Spleen (tissue), 7 donors: ENCODE results near the gene MAPKAP1.

Experiments
- CTCF ChIP-seq, 11 experiments: fragments of 200-600 bp in 7 of 11; fragments of 450-650 bp in 4 of 11; sonication (generic) in 4 of 11; IDR thresholded peaks in 8 of 11; conservative IDR thresholded peaks in 3 of 11; 1 replicate in 7 of 11; 2 replicates in 4 of 11; pipeline versions ENCODE4 v1.4.0 to v1.8.0; 2016 to 2021; ENCODE audit warnings: antibody characterized with exemption in 11 of 11, inconsistent platforms in 4 of 11, mild to moderate bottlenecking in 1 of 11
- POLR2A ChIP-seq, 3 donors: fragments of 450-650 bp; IDR thresholded peaks; one replicate each; pipeline ENCODE4 v1.5.1; 2017; ENCODE audit warnings: antibody characterized with exemption in 3 of 3, mild to moderate bottlenecking in 1 of 3
- POLR2AphosphoS5 ChIP-seq, 3 donors: sonication (generic); formaldehyde crosslinking; IDR thresholded peaks; one replicate each; pipeline ENCODE4 v1.5.1; 2017; ENCODE audit warnings: antibody characterized with exemption in 3 of 3
- donor health status: DM: no; HTN: no; CAD: no; lungs with moderate emphysema.
- donor health status: DM: no; HTN: no; CAD: no.
- donor health status: DM: no; HTN: no; CAD: no.

GRCh38 chr9:125549465-125549871 lies 157.5 kb downstream of the MAPKAP1 start:
- TF ChIP-seq CTCF (IDR thresholded peaks at IDR 0.05 in 8 of 11, conservative IDR thresholded peaks at IDR 0.05 in 3 of 11) (no peak), POLR2A (IDR thresholded peaks at IDR 0.05) (no peak), POLR2AphosphoS5 (IDR thresholded peaks at IDR 0.05) (no peak)
